Suprapubic skin (tissue), 4 donors: ENCODE data around the gene RNF7. TPM values are rescaled to one million over a fixed set of nuclear protein-coding genes. Genes with fewer than 3 reads are reported as not detected.

Source experiments
- DNase-seq, 2 donors: peaks; one replicate each; pipeline ENCODE4 v3.0.0-alpha.2; 2019; ENCODE audit warnings: low spot score in 2 of 2
- H3K27ac ChIP-seq: fragments of 200-600 bp; sonication (generic); one replicate; pipeline ENCODE4 v1.5.1; 2019
- H3K27me3 ChIP-seq: fragments of 200-600 bp; sonication (generic); one replicate; pipeline ENCODE4 v1.5.1; 2019
- H3K36me3 ChIP-seq: fragments of 200-600 bp; sonication (generic); one replicate; pipeline ENCODE4 v1.5.1; 2019
- H3K4me1 ChIP-seq: fragments of 200-600 bp; sonication (generic); one replicate; pipeline ENCODE4 v1.5.1; 2019
- H3K4me3 ChIP-seq: fragments of 200-600 bp; sonication (generic); one replicate; pipeline ENCODE4 v1.5.1; 2019; ENCODE audit warnings: mild to moderate bottlenecking
- H3K9me3 ChIP-seq: fragments of 200-600 bp; sonication (generic); one replicate; pipeline ENCODE4 v1.5.1; 2019
- CTCF ChIP-seq, 2 donors: fragments of 200-600 bp in 1 of 2; fragments of 450-650 bp in 1 of 2; sonication (generic) in 1 of 2; IDR thresholded peaks; one replicate each; pipeline ENCODE4 v1.5.1; 2016 to 2019; ENCODE audit warnings: antibody characterized with exemption in 2 of 2, mild to moderate bottlenecking in 1 of 2, moderate library complexity in 1 of 2
- EP300 ChIP-seq: sonication (generic); formaldehyde crosslinking; IDR thresholded peaks from one replicate; pipeline ENCODE4 v1.6.1; 2017; ENCODE audit warnings: antibody characterized with exemption
- POLR2A ChIP-seq, 2 donors: fragments of 450-650 bp; IDR thresholded peaks; one replicate each; pipeline ENCODE4 v1.6.1; 2017; ENCODE audit warnings: antibody characterized with exemption in 2 of 2, mild to moderate bottlenecking in 2 of 2, moderate library complexity in 2 of 2
- POLR2AphosphoS5 ChIP-seq, 3 donors: sonication (generic); formaldehyde crosslinking; IDR thresholded peaks; one replicate each; pipeline ENCODE4 v1.6.1; 2017; ENCODE audit warnings: antibody characterized with exemption in 3 of 3
- WGBS: methylation state at CpG from one replicate; pipeline ENCODE4 v1.1.5; 2018; 5-methylcytosine and 5-hydroxymethylcytosine counted together
- total RNA-seq, 4 donors: library from RNA; depleted of rRNA; stranded (reverse); fragments of >200 nt; gene quantifications; one replicate each; pipeline ENCODE4 v1.1.0, GENCODE V29; 2016

RNF7 gene
- total RNA-seq, 4 donors from 2014 or later, result 43.9 to 77.3 (median 61.6) TPM

DNA sequence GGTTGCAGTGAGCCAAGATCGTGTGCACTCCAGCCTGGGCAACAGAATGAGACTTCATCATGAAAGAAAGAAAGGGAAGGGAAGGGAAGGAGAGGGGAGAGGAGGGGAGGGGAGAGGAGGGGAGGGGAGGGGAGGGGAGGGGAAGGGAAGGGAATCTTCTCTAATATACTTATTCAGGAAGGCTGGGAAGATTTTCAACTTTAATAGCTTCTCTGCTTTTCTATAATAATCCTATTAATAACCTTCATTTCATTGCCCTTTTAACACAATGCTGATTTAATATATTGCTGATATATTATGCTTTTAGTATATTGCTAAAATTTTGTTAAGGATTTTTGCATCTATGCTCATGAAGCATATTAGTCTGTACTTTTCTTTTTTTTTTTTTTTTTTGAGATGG lies 23.4 kb upstream of the RNF7 start:
- 92% methylated on average over 1 of the region's 1 CpG for WGBS
- DNase-seq, result no peak
- Histone ChIP-seq H3K4me3 (no peak overlapping the region), H3K27ac (no peak overlapping the region), H3K9me3 (no peaks in the 10 kb centered on the region), H3K4me1 (no peaks in the 10 kb centered on the region), H3K27me3 (no peaks in the 10 kb centered on the region), H3K36me3 (no peaks in the 10 kb centered on the region)
- TF ChIP-seq POLR2AphosphoS5 (IDR thresholded peaks at IDR 0.05) (no peak), POLR2A (IDR thresholded peaks at IDR 0.05) (no peak), CTCF (IDR thresholded peaks at IDR 0.05) (no peak), EP300 (no peak)

GRCh38 chr3:141722081-141722480 lies 16.0 kb upstream of the RNF7 start:
- no peaks in the 10 kb centered on the region for H3K4me1 ChIP-seq
- H3K4me3 ChIP-seq, result no peak overlapping the region
- no peak for DNase-seq
- TF ChIP-seq EP300 (no peak), POLR2AphosphoS5 (IDR thresholded peaks at IDR 0.05) (no peak), CTCF (IDR thresholded peaks at IDR 0.05) (no peak), POLR2A (IDR thresholded peaks at IDR 0.05) (no peak)
- no peaks in the 10 kb centered on the region for H3K27me3 ChIP-seq
- 79% methylated on average over 2 of the region's 2 CpGs for WGBS
- no peaks in the 10 kb centered on the region for H3K36me3 ChIP-seq
- no peaks in the 10 kb centered on the region for H3K9me3 ChIP-seq
- no peak overlapping the region for H3K27ac ChIP-seq

DNA sequence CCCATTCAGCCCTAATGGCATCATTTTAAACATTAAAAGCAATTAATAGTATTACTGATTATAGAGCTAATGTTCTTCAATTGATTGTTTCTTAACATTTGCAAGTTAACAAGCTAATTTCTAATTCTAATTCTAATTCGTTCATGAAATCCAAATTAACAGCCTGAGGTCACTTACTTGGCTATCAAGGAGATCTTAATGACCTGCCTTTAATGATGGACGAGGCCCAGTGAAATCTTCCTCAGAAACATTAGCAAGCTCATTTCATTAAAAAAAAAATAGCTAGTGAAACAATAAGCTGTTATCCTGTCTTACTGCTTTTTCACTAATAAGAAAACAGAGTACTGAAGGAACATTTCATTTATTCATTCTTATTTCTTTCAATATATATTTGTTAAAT lies 15.4 kb upstream of the RNF7 start:
- no peak overlapping the region for H3K27ac ChIP-seq
- no peaks in the 10 kb centered on the region for H3K4me1 ChIP-seq
- no peak for TF ChIP-seq POLR2AphosphoS5 (IDR thresholded peaks at IDR 0.05)
- no peak for TF ChIP-seq CTCF (IDR thresholded peaks at IDR 0.05)
- no peak for TF ChIP-seq POLR2A (IDR thresholded peaks at IDR 0.05)
- no peak for TF ChIP-seq EP300
- H3K9me3 ChIP-seq, result no peaks in the 10 kb centered on the region
- H3K4me3 ChIP-seq, result no peak overlapping the region
- 78% methylated on average over 2 of the region's 2 CpGs for WGBS
- no peaks in the 10 kb centered on the region for H3K27me3 ChIP-seq
- no peaks in the 10 kb centered on the region for H3K36me3 ChIP-seq
- no peak for DNase-seq

DNA sequence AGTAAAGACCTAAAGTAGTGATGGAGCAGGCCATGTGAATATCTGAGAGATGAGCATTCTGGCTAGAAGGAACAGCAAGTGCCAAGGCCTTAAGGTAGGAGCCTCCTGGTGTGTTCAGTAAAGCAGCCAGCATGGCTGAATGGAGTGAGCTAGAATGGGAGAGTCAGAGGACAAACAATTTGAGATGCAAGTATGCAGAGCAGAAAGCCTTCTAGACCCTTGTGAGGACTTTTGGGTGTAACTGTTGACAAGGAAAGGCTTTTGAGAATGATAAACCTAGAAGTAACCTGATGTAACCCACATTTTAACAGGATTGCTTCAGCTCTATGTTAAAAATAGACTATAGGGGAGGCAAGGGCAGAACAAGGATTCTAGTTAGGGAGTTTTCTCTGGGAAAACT lies 14.8 kb upstream of the RNF7 start:
- Histone ChIP-seq H3K27me3 (no peaks in the 10 kb centered on the region), H3K27ac (no peak overlapping the region), H3K36me3 (no peaks in the 10 kb centered on the region), H3K9me3 (no peaks in the 10 kb centered on the region), H3K4me3 (no peak overlapping the region), H3K4me1 (no peaks in the 10 kb centered on the region)
- TF ChIP-seq POLR2A (IDR thresholded peaks at IDR 0.05) (no peak), EP300 (no peak), POLR2AphosphoS5 (IDR thresholded peaks at IDR 0.05) (no peak), CTCF (IDR thresholded peaks at IDR 0.05) (no peak)
- no peak for DNase-seq

- no peak for TF ChIP-seq CTCF (IDR thresholded peaks at IDR 0.05)
- no peak for TF ChIP-seq POLR2A (IDR thresholded peaks at IDR 0.05)
- TF ChIP-seq POLR2AphosphoS5 (IDR thresholded peaks at IDR 0.05), result no peak
- TF ChIP-seq EP300, result no peak
- H3K9me3 ChIP-seq, result no peaks in the 10 kb centered on the region
- 92% methylated on average over 1 of the region's 1 CpG for WGBS
- no peaks in the 10 kb centered on the region for H3K36me3 ChIP-seq
- H3K4me3 ChIP-seq, result no peak overlapping the region
- no peaks in the 10 kb centered on the region for H3K27me3 ChIP-seq
- DNase-seq, result no peak
- H3K4me1 ChIP-seq, result no peaks in the 10 kb centered on the region
- H3K27ac ChIP-seq, result no peak overlapping the region
Observed at GRCh38 chr3:141724186-141724585, 13.9 kb upstream of the RNF7 start.
